Ishikawa (cell line): ENCODE results near the gene OBP2B.

Source experiments
- EGR1 ChIP-seq: IDR thresholded peaks from 2 replicates; pipeline ENCODE4 v1.6.1; 2012
- EP300 ChIP-seq: IDR thresholded peaks from 2 replicates; pipeline ENCODE4 v1.6.1; 2012; ENCODE audit warnings: borderline replicate concordance
- RAD21 ChIP-seq: IDR thresholded peaks from 2 replicates; pipeline ENCODE4 v1.6.1; 2012; ENCODE audit warnings: low read depth
- REST ChIP-seq: IDR thresholded peaks from 2 replicates; pipeline ENCODE4 v1.6.1; 2012; ENCODE audit warnings: low read depth, mild to moderate bottlenecking
- TAF1 ChIP-seq: IDR thresholded peaks from 2 replicates; pipeline ENCODE4 v1.6.1; 2012; ENCODE audit warnings: low read depth, mild to moderate bottlenecking
- USF1 ChIP-seq: IDR thresholded peaks from 2 replicates; pipeline ENCODE4 v1.6.1; 2012
- TF ChIP-seq, protein P1 (sequence below): IDR thresholded peaks from 2 replicates; pipeline ENCODE4 v1.6.1; 2012

DNA sequence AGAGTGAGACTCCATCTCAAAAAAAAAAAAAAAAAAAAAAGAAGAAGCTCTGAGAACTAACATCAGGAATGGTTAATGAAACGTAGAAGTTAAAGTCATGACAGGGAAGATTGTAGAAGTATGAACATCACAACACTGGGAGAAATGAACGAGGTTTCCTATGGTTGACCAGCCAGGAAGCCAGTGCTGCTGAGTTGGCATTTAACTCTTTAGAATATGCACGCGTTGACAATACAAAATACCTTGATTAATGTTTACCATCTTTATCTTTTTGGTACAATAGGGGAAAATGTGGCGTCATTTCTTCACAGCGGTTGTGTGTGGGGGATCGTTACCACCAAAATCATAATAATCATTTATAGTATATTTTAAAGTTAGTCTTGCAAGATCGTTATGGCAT lies 33.9 kb upstream of the OBP2B start:
- TF ChIP-seq EGR1 (no peak), TAF1 (no peak), EP300 (no peak), USF1 (no peak), RAD21 (no peak), REST (no peak)
- TF ChIP-seq, protein P1, sequence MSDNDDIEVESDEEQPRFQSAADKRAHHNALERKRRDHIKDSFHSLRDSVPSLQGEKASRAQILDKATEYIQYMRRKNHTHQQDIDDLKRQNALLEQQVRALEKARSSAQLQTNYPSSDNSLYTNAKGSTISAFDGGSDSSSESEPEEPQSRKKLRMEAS = no peak
